ENCODE measurements around the gene CRTC2. TPM values are rescaled to one million over a fixed set of nuclear protein-coding genes. Genes with fewer than 3 reads are reported as not detected.

Gene CRTC2
- total and polyA plus RNA-seq, 9 of the 15 experiments (the other 6 are each of a cell fraction or from before 2014, with no cell fraction given), result 2.7 to 26.4 (median 10.2) TPM

GRCh38 chr1:153922076-153922971 lies 36.1 kb downstream of the CRTC2 start (continued):
- TF ChIP-seq THRA (IDR thresholded peaks at IDR 0.05) (no peak), PHB2 (IDR thresholded peaks at IDR 0.05; ENCODE audit: low read depth) (no peak), POLR2AphosphoS2 (IDR thresholded peaks at IDR 0.05; ENCODE audit: low read length) (no peak), CTCFL (IDR thresholded peaks at IDR 0.05; ENCODE audit: borderline replicate concordance, insufficient read depth, low read depth, low read length, poor library complexity, severe bottlenecking) (peak; percentile 83), FOXJ3 (CRISPR knock-in tag; IDR thresholded peaks at IDR 0.05) (no peak), NR2C1 (IDR thresholded peaks at IDR 0.05) (no peak), NR2C1 (tag; IDR thresholded peaks at IDR 0.05) (no peak), CBX3 (IDR thresholded peaks at IDR 0.05; ENCODE audit: borderline replicate concordance in 1 of 2, low read length in 2 of 2) (no peak), CREB3L1 (IDR thresholded peaks at IDR 0.05; ENCODE audit: borderline replicate concordance, low read depth) (no peak), MAFF (IDR thresholded peaks at IDR 0.05; ENCODE audit: low read length) (no peak), RNF2 (IDR thresholded peaks at IDR 0.05) (no peak), ARHGAP35 (IDR thresholded peaks at IDR 0.05; ENCODE audit: partially characterized antibody) (no peak), RBM17 (IDR thresholded peaks at IDR 0.05; ENCODE audit: borderline replicate concordance, low read depth, low read length) (no peak), THAP12 (CRISPR knock-in tag; IDR thresholded peaks at IDR 0.05) (no peak), STAG1 (CRISPR knock-in tag; IDR thresholded peaks at IDR 0.05; ENCODE audit: borderline replicate concordance) (no peak)
- TF ChIP-seq, protein P1, sequence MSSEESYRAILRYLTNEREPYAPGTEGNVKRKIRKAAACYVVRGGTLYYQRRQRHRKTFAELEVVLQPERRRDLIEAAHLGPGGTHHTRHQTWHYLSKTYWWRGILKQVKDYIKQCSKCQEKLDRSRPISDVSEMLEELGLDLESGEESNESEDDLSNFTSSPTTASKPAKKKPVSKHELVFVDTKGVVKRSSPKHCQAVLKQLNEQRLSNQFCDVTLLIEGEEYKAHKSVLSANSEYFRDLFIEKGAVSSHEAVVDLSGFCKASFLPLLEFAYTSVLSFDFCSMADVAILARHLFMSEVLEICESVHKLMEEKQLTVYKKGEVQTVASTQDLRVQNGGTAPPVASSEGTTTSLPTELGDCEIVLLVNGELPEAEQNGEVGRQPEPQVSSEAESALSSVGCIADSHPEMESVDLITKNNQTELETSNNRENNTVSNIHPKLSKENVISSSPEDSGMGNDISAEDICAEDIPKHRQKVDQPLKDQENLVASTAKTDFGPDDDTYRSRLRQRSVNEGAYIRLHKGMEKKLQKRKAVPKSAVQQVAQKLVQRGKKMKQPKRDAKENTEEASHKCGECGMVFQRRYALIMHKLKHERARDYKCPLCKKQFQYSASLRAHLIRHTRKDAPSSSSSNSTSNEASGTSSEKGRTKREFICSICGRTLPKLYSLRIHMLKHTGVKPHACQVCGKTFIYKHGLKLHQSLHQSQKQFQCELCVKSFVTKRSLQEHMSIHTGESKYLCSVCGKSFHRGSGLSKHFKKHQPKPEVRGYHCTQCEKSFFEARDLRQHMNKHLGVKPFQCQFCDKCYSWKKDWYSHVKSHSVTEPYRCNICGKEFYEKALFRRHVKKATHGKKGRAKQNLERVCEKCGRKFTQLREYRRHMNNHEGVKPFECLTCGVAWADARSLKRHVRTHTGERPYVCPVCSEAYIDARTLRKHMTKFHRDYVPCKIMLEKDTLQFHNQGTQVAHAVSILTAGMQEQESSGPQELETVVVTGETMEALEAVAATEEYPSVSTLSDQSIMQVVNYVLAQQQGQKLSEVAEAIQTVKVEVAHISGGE (CRISPR knock-in tag; IDR thresholded peaks at IDR 0.05), result no peak; a peak in 1 of 6 replicates

Measured in K562 (cell line).